GM10266 (cell line): Measurements from ENCODE around the gene ZBTB8A.
"Not testable (repeated sequence)": the region's sequence is repeated elsewhere in the genome, so short reads cannot be mapped to it uniquely, and the experiment has no call there.

Source experiments
- DNase-seq: peaks from one replicate; pipeline ENCODE4 v3.0.0; 2012; ENCODE audit errors: extremely low spot score
- TF ChIP-seq, protein P1 (sequence below): IDR thresholded peaks from 2 replicates; pipeline ENCODE4 v1.5.1; 2012; ENCODE audit warnings: mild to moderate bottlenecking, low read depth; ENCODE audit not compliant: control insufficient read depth, insufficient read depth; ENCODE audit errors: missing control alignments

The ZBTB8A gene

DNA sequence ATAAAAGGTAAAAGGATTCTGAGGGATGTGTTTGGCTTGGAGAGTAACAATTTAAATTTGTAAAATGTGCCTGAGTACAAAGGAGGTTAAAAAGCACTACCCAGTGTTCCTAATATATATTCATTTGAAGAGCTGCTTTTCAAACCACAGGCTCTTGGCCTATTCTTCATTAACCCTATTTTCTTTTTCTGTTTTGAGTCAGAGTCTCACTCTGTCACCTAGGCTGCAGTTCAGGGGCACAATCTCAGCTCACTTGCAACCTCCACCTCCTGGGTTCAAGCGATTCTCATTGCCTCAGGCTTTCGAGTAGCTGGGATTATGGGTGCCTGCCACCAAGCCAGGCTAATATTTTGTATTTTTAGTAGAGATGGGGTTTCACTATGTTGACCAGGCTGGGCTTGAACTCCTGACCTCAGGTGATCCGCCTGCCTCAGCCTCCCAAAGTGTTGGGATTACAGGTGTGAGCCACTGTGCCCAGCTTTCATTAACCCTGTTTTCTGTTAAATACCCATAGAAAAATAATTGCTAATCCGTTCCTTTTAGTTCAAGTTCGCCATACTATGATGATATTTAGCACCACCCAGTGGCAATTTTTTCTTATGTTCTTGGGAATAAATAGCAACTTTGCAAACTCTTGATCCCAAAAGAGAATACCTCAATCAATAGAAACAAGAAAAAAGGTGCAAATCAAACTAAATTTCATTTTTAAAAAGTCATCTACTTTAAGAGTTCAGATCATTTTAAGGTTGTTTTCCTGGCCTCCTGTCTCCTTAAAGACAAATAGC lies 80.7 kb downstream of the ZBTB8A start:
- TF ChIP-seq, protein P1, sequence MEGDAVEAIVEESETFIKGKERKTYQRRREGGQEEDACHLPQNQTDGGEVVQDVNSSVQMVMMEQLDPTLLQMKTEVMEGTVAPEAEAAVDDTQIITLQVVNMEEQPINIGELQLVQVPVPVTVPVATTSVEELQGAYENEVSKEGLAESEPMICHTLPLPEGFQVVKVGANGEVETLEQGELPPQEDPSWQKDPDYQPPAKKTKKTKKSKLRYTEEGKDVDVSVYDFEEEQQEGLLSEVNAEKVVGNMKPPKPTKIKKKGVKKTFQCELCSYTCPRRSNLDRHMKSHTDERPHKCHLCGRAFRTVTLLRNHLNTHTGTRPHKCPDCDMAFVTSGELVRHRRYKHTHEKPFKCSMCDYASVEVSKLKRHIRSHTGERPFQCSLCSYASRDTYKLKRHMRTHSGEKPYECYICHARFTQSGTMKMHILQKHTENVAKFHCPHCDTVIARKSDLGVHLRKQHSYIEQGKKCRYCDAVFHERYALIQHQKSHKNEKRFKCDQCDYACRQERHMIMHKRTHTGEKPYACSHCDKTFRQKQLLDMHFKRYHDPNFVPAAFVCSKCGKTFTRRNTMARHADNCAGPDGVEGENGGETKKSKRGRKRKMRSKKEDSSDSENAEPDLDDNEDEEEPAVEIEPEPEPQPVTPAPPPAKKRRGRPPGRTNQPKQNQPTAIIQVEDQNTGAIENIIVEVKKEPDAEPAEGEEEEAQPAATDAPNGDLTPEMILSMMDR, result peak; percentile 26
- DNase-seq, result peak; percentile 47

- TF ChIP-seq, protein P1, result no peak
Measured at GRCh38 chr1:32622205-32622604, 83.0 kb downstream of the ZBTB8A start.

GRCh38 chr1:32622806-32623681 lies 83.8 kb downstream of the ZBTB8A start:
- no peak for DNase-seq
- TF ChIP-seq, protein P1, result no peak

More at GRCh38 chr1:32622205-32622604, 83.0 kb downstream of the ZBTB8A start:
- DNase-seq, result no peak

DNA sequence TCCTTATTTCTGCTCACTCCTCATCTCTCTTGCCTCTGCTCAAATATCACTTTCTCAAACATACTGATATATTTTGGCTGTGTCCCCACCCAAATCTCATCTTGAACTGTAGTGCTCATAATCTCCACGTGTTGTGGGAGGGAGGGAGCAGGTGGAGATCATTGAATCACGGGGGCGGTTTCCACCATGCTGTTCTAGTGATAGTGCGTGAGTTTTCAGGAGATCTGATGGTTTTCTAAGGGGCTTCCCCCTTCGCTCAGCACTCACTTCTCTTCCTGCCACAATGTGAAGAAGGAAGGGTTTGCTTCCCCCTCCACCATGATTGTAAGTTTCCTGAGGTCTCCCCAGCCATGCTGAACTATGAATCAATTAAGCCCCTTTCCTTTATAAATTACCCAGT lies 84.5 kb downstream of the ZBTB8A start:
- TF ChIP-seq, protein P1, result no peak
- no peak for DNase-seq

DNA sequence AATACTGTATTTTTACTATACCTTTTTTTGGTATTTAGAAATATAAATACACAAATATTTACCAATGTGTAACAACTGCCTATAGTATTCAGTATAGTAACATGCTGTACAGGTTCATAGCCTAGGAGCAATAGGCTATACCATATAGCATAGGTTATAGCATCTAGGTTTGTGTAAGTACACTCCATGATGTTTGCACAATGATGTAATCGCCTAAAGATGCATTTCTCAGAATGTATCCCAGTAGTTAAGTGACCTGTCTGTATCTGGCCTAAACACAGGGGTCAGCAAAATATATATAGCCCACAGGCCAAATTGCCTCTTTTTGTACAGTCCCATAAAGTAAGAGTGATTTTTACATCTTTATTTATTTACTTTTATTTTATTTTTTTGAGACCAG lies 86.9 kb downstream of the ZBTB8A start:
- TF ChIP-seq, protein P1, result no peak
- no peak for DNase-seq

DNA sequence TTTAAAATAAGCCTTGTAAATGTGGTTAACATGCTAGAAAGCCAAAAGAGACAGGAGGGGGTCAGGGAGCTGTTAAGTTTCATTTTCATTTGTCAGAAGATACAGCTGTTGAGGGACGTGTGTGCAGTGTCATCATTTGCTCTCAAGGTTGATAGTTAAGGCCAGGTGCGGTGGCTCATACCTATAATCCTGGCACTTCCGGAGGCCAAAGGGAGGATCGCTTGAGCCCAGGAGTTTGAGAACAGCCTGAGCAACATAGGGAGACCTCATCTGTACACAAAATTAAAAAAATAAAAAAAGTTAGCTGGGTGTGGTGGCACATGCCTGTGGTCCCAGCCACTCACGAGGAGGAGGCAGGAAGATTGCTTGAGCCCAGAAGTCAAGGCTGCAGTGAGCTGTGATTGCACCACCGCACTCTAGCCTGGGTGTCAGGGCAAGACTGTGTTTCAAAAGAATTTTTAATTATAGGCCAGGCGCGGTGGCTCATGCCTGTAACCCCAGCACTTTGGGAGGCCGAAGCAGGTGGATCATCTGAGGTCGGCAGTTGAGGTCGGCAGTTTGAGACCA lies 88.5 kb downstream of the ZBTB8A start:
- peak; percentile 48 for DNase-seq
- TF ChIP-seq, protein P1, result no peak

DNA sequence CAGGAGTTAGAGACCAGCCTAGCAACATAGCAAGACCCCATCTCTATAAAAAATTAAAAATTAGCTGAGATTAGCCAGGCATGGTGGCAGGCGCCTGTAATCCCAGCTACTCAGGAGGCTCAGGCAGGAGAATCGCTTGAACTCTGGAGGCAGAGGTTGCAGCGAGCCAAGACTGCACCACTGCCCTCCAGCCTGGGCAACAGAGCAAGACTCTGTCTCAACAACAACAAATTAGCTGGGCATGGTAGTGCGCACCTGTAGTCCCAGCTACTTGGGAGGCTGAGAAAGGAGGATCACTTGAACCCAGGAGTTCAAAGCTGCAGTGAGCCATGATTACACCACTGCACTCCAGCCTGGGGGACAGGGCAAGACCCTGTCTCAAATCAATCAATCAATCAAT lies 90.9 kb downstream of the ZBTB8A start:
- DNase-seq, result not testable (repeated sequence)
